Stimulated activated CD4-positive, alpha-beta T cell treated with anti-CD3 and anti-CD28 coated beads, TNF-alpha, amount 100 ng/mL, for 1 hour (primary cell): ENCODE data around the gene TLE7.

Experiments used
- DNase-seq, 3 donors: peaks; one replicate each; pipeline ENCODE4 v3.0.0-alpha.2; 2020; ENCODE audit warnings: low read depth in 3 of 3, low spot score in 1 of 3

The TLE7 gene

GRCh38 chr16:71442051-71442440, at the start of gene TLE7:
Gene TLE7, minus strand, starts transcription at chr16:71442054. Its CDS starts 8,730 bp downstream, at chr16:71433324.
- no peak for DNase-seq

DNA sequence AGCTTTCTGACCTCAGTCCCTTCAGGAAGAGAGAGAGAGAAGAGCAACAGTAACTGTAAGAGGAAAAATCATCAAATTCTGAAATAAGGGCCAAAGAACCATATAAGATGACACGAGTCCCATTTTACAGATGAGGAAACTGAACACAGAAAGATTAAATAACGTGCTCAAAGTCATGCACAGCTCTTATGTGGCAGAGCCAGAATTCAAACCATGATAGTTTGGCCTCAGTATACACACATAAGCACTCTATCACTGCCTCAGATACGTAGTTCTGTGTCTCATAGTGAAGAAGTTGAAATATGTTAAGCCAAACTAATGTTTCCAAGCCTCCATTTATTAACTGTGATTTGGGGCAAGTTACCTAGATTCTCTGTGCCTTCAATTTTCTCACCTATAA, 49.2 kb upstream of the TLE7 start:
- DNase-seq = no peak

DNA sequence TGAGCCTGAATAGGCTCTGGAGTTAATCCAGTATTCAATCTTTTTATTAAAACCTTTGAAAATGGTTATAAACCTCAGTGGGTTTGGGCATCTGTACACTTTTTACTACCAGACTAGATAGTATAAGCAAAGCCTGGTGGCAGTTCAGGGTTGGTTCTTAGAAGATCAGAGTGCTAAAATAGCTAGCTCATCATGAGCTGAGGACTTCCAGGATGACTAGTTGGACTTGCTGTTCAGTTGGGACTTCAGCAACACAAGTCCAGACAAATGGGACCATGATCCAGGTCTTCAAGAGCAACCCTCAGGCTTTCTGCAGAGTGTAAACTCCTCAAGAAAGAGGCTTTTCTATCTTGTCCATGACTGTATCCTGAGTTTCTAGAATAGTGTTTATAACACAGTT, 48.5 kb upstream of the TLE7 start:
- no peak for DNase-seq

DNA sequence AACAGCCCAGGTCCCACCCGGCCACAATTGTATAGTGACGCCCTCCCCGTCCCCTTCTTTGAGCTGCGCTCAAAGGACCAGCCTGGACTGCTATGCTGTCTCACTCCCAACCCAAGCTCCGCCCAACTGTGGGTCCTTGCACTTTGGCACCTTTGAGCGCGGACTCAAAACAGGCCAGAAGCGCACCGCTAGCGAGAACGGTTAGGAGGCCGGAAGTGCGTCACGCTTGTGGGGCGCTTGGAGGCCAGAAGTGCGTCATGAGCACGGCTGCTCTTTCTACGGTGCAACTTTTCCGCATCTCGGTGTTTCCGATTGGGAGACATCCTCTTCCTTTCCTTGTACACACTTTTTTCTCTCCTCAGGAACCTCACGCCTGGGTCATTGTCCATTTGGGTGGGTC, 47.3 kb upstream of the TLE7 start, which contains the start of gene ZNF19:
Gene ZNF19, minus strand, starts transcription at position 203 of the 400 bp plus-strand sequence. CDS start 7,210 bp downstream, outside the sequence.
- no peak for DNase-seq

- DNase-seq = peak; percentile 43 to 49 (median 47)
Measured at GRCh38 chr16:71484006-71484893, 42.4 kb upstream of the TLE7 start.

DNA sequence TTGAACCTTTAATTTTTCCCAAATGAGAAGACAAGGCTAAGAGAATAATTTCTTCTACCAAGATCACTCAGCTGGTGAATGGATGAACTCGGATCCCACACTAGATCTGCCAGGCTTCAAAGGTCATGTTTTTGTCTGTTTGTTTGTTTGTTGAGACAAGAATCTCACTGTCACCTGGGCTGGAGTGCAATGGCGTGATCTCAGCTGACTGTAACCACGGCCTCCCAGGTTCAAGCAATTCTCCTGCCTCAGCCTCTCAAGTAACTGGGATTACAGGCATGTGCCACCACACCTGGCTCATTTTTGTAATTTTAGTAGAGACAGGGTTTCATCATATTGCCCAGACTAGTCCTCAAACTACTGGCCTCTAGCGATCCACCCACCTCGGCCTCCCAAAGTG, 40.7 kb upstream of the TLE7 start:
- DNase-seq = no peak

DNA sequence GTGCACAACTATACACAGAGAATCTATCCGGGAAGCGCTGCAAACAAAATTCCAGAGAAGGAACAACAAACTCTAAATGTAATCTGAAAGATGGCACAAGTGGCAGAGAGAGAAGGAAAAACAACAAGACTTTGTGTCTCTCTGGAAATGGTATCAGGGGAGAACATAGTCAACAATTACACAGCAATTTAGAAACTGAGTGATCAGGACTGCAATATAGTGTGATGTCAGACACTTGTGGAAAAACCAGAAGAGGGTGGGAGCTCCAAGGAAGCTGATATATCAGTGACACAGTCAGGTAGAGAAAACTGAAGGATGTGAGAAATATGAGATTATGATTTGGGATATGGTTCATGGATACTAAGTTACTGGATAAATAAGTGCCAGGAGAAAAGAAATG, 39.1 kb upstream of the TLE7 start:
- no peak for DNase-seq

DNA sequence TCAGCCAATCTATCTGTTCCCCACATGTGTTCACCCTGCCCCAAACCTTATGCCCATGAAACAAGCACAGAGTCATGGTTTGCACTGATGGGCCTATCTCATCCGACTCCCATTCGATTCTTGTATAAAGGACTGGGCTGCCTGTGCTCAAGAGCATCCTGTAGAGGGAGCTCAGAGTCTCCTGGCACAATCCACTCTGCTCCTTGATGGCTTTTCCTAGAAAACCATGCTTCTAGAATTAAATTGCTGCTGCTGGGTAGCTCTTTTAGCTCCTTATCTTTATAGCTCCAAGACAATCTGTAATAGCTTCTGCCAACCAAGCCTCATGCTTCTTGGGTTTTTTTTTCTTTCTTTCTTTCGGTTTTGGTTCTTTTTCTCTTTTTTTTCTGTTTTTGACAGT, 37.6 kb upstream of the TLE7 start:
- DNase-seq = no peak

GRCh38 chr16:71476457-71477124, 34.7 kb upstream of the TLE7 start:
- no peak for DNase-seq

DNA sequence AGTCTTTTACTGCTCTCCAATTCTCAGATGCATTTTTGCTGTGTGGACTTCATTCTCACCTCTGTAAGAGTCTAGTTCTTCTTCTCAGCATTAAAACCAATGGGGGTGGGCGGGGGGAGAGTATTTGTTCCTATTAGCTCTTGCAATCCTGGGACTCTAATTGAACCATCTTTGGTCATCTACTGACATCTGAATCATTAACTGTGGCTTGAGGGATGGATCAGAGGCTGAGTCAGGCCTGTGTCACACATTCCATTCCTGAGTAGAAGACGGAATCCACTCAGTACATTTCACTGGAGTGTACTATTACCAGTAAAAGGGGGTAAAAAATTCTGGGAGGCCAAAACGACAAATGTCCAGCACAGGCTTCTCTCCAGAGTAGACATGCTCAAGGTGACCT, 33.0 kb upstream of the TLE7 start:
- DNase-seq = no peak

DNA sequence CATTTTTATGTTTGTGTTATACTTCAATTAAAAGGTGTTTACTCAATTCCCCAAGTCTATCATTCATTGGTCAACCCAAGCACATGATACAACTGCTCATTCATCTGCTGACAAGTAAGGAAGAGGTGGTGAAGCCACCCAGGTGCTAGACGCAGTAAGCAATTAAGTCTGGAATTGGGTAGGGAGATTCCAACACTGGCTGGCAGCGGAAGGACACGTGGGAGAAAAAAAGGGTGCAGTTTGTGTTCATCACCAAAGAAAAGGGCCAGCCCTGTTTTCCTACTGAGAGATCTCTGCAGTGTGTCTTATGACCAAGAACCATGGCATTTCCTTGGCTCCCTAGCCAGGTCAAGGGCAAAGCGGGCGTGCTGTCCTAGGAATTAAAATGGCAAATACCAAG, 32.0 kb upstream of the TLE7 start:
- DNase-seq = no peak

DNA sequence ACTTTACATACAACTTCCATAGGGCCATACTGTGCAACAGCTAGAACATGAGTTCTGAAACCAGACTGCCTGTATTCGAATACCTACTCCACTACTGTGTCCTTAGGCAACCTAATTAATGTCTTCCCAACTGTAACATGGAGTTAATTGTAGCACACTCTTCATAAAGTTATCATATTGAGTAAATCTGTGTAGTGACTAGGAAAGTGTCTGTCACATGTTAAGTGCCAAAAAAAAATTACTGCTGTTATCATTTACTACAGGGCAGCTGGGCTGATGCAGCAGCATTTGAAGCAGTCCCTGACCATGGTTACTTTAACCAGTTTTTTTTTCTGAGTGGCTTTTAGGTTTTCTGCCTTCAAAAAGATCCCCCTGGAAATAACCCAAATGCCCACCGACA, 31.1 kb upstream of the TLE7 start:
- DNase-seq = no peak

DNA sequence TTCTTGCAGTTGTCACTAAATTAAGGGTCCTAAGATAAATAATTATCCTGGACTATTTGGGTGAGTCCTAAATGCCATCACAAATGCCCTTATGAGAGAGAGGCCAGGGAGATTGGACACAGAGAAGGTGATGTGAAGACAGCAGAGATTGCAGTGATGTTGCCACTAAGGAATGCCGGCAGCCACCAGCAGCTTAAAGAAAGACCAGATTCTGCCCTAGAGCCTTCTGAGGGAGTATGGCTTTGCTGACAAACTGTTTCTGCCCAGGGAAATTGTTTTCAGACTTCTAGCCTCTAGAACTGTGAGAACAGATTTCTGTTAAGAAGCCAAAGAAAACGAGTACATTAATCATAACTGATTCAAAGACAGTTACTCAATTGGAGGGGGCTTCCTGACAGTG, 30.2 kb upstream of the TLE7 start:
- no peak for DNase-seq

- DNase-seq = peak in 1 of 3 donors; percentile 17
Measured at GRCh38 chr16:71467810-71468209, 26.0 kb upstream of the TLE7 start.

DNA sequence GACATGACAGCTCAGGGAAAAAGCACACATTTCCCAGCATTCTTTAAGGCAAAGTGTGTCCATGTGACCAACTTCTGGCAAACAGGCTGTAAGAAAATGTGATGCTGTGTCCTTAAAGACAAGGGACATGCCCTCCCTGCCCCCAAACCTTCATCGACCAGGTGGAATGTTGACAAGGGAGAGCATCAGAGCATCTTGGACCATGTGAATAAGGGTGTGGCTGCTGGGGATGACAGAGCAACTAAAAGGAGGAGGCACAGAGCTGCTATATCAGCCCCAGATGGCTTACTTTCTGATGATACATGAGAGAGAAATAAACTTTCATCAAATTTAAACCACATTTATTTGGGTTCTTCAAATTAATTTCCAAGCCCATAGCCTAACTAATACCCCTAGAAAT, 22.4 kb upstream of the TLE7 start:
- no peak for DNase-seq

GRCh38 chr16:71461686-71462648, 20.1 kb upstream of the TLE7 start, which contains the start of gene ZNF23:
Gene ZNF23, minus strand, starts transcription at chr16:71462247. Its CDS starts 5,451 bp downstream, at chr16:71456796.
- DNase-seq = peak; percentile 21 to 71 (median 54)

DNA sequence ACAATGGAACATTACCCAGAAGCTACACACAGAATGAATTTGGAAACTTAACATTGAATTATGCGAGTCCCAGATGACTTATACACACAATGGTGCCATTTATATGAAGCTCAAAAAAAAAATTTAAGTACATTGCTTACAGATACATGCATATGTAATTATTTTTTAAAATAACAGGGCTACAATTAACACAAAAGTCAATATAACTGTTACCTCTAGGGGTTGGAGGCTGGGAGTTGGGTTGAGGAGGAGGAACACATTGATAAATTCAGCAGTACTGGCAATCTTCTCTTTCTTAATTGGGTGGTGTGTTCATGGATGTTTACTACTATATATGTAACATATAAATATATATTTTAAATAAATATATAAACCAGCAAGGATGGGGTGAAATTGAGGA, 19.1 kb upstream of the TLE7 start:
- no peak for DNase-seq

DNA sequence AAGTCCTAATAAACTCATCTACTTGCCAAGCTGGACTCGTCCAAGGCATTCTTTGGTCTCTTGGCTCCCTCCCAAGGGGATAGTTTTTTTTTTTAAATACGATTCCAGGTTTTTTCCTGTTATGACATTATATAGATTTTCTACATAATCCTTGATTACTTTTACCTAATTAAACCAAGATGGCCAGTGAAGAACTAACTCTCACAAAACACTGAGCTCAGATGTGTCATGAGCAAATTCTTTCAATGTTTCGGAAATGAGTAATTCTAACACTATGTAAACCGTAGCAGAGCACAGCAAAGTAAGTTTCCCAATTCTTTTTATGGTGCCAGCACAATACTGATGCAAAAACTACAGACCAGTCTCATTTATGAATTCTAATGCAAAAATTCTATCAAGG, 18.4 kb upstream of the TLE7 start:
- DNase-seq = no peak

DNA sequence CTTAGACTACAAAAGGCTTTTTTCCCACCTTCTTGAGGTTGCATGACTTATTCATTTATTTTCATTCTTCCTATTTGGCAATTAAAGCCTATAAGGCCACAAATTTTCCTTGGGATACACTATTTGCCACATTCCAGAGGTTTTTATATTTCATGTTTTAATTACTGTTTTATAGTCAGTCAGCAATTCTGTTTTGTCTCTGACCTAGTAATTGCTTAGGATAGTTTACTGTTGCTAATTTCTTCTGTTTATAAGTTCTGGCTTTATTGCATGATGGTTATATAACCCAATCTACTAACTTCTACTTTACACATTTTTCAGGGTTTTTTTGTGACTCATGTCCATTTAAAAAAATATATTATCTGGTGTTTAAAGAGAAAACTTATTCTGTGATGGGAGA, 17.7 kb upstream of the TLE7 start:
- no peak for DNase-seq

GRCh38 chr16:71456801-71457200, 14.9 kb upstream of the TLE7 start:
- no peak for DNase-seq

DNA sequence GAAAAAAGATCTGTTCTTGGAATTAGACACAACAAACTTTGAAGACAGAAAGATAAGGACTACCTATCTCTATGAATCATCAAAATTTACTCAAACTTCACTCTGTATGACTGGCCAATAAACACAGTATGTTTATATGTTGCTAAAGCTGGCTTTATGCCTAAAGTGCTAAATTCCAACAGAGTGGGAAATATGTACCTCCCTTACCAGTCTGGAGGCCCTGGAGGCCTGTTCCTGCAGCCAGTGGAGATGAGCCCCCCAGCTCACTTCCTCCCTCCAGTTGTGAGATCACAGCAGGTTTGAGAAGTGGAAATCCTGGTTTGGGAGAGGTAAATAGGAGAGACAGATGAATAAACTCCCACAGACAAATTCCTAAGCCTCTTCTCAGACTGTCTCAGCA, 11.2 kb upstream of the TLE7 start:
- DNase-seq = no peak
